Medulla oblongata (tissue), 1 donor: ENCODE data around the gene FER.
"Not testable (repeated sequence)": the region's sequence is repeated elsewhere in the genome, so short reads cannot be mapped to it uniquely, and the experiment has no call there.

Experiments
- DNase-seq: peaks from one replicate; pipeline ENCODE4 v3.0.0-alpha.2; 2015; ENCODE audit errors: extremely low spot score

FER gene

GRCh38 chr5:108957333-108957732 is 209.6 kb downstream of the FER start:
- DNase-seq, result no peak

DNA sequence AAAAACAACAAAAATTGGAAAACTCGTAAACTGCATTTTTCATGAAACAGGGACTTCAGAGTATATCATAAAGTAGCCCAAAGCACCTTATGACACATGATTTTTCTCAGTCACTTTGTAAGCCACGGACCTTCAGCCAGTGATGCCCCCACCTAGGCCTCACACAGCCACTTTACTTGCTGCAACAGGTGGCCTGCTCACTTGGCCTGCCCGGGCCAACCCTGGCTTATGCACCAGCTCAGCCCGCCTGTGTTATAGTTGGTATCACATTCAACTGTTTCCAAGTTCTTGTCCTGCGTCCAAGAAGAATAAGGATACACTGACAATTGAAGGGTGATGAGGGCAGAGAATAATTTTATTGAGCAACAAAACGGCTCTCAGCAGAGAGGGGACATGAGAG is 219.2 kb downstream of the FER start:
- DNase-seq, result no peak

GRCh38 chr5:108974594-108974993 is 226.9 kb downstream of the FER start:
- no peak for DNase-seq

GRCh38 chr5:108975697-108976096 is 228.0 kb downstream of the FER start:
- no peak for DNase-seq

- no peak for DNase-seq
Measured at GRCh38 chr5:108983461-108984092, 235.9 kb downstream of the FER start.

DNA sequence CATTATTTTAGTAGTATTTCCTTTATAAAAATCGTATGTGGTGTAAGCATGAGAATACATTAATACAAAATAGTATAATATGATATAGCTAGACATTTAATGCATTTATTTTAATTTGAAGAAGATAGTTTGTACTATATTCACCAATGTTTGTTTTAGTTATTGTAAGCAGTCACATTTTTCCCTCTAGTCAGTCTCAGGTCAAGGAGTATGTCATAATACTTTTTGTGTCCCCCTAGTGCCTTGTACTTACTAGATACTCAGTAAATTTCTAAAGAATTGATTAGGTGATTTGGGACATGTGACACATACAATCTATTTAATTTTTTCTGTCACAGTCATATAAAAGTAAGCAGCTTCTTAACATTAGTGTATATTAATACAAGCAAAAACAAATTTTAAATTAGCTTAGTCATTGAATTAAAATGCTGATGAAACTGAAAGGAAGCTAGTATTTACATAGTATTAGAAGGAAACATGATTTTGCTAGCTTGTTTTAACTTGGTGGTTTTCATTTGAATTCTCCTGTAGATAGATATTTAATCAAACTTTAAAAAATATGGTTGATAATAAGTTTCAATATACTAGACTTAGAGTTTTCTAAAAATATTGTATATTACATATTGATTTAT is 242.2 kb downstream of the FER start:
- DNase-seq, result no peak

DNA sequence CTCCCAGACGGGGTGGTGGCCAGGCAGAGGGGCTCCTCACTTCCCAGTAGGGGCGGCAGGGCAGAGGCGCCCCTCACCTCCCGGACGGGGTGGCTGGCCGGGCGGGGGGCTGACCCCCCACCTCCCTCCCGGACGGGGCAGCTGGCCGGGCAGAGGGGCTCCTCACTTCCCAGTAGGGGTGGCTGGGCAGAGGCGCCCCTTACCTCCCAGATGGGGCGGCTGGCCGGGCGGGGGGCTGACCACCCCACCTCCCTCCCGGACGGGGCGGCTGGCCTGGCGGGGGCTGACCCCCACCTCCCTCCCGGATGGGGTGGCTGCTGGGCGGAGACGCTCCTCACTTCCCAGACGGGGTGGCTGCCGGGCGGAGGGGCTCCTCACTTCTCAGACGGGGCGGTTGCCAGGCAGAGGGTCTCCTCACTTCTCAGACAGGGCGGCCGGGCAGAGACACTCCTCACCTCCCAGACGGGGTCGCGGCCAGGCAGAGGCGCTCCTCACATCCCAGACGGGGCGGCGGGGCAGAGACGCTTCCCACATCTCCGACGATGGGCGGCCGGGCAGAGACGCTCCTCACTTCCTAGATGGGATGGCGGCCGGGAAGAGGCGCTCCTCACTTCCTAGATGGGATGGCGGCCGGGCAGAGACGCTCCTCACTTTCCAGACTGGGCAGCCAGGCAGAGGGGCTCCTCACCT is 244.8 kb downstream of the FER start:
- not testable (repeated sequence) for DNase-seq

- DNase-seq, result not testable (repeated sequence)
Measured at GRCh38 chr5:108993440-108993839, 245.7 kb downstream of the FER start.

- DNase-seq, result no peak
Measured at GRCh38 chr5:108997720-108998119, 250.0 kb downstream of the FER start.

DNA sequence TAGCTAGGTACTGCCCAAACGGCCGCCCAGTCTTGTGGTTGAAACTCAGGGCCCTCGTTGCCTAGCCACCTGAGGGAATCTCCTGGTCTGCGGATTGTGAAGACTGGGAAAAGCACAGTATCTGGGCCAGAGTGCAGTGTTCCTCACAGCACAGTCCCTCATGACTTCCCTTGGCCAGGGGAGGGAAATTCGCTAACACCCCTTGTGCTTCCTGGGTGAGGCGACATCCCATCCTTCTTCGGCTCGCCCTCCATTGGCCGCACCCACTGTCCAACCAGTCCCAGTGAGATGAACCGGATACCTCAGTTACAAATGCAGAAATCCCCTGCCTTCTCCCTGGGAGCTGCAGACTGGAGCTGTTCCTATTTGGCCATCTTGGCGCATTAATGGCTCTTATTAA is 250.5 kb downstream of the FER start:
- no peak for DNase-seq

- no peak for DNase-seq
Measured at GRCh38 chr5:109003928-109004327, 256.2 kb downstream of the FER start.

DNA sequence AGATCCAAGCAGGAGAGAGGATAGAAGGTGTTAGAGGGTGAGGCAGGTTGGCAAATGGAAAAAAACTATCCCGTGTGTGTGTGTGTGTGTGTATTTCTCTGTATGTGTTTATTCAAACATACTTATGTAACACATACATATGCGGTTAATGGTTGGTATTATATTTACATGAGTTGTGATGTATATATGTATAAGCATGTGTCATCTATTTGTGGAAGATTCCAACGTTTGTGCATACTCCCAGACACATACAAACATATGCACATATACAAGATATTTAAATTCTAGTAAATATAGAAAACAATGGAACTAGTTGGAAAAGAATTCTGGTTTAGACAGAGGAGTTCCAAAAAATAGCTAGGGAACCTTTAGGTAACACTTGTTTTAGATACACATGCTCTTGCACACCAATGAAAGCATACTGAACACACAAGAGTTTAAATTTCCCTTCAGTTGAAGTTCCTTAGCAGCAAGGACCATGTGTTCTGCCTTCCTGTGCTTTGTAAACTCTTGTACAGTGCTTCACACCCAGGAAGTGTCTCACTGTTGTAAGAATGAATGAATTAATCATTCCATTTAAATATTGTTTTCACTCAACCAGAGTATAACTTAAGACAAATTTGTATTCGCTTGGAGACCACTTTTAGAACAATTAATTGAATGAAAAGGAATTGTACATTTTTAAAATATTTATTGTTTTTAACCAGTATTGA is 257.8 kb downstream of the FER start:
- no peak for DNase-seq

DNA sequence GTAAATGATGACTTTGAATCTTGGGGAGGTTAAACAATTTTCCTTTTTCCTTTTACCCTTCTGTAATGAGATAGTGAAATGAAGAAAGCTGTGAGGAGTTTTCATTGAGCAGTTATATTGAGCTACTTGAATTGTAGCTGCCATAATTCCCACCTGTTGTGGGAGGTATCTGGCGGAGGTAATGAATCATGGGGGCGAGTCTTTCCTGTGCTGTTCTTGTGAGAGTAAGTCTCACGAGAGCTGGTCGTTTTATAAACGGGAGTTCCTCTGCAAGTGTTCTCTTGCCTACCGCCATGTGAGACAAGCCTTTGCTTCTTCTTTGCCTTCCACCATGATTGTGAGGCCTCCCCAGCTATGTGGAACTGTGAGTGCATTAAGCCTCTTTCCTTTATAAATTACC is 258.4 kb downstream of the FER start:
- no peak for DNase-seq

DNA sequence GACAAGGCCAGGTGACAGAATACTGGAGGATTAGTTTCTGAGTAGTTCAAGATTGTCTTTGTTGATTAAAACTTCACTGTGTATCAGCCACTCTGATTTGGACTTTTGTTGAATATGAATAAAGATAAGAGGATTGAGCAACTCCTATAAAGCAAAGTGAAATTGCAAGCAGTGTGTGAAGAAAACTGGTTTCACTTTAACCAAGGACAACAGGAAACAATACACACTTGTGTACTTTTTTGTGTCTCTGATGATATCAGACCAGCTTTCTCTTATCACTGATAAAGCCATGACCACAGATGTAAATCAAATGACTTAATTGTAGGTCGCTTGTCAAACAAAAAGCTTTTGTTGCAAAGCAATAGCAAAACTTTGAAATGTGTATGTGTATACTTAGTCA is 268.6 kb downstream of the FER start:
- DNase-seq, result no peak

DNA sequence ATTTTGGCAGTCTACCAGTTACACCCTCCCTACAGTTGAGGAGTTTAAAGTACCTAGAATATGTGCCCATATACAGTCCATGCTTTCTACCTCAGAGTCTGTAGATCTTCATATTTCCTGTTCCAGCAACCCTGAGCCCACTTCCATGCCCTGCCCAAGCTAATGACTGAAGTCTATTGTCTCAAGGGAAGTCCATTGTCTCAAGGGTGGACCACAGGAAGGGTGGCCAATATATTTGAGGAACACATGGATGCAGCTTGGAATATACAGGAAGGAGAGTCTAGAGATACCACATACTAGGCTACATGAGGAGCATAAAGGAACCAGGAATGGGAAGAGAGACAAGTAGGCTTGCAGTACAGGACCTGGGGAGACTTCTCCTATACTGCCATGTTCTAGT is 274.4 kb downstream of the FER start:
- DNase-seq, result no peak

DNA sequence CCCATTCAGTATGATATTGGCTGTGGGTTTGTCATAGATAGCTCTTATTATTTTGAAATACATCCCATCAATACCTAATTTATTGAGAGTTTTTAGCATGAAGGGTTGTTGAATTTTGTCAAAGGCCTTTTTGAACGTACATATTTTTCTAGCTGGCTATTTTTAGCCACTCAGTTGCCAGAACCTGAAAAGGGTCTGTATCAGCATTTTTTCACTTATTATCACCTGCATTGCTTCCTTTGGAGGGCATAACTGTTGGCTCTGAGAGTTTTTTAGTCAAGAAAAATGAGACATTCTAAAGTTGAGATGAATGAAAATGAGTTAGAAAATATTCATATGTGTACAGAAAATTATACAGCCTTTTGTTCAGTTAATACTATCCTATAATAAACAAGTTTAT is 278.0 kb downstream of the FER start:
- DNase-seq, result not testable (repeated sequence)

- no peak for DNase-seq
Measured at GRCh38 chr5:109027983-109028607, 280.4 kb downstream of the FER start.

DNA sequence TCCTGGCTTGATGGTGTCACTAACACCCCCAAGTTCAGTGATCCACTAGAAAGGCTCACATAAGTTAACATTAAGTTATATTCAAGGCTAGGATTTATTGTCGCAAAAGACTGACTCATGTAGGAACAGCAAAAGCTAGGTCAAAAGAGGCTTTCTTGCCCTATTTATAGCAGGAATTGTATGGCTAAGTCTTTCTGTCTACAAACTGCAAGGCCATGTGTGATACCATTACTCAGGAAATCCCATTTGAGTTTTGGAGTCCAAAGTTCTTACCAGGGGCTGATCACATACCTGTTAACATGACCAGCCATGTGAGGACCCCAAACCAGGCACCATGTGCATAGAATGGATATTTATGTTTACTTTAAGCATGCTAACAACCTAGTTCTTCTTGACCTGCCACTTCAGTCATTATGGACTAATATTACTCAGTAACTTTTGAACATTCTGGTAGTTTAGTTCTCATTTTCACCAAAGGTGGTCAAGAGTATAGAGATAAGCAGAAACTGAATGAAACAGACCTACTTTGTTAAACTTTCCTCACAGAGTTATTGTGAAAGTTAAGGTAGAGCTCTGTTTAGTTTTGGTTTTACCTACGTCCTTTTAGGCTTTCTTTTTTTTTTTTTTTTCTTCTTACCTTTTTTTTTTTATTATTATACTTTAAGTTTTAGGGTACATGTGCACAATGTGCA is 281.1 kb downstream of the FER start:
- no peak for DNase-seq

DNA sequence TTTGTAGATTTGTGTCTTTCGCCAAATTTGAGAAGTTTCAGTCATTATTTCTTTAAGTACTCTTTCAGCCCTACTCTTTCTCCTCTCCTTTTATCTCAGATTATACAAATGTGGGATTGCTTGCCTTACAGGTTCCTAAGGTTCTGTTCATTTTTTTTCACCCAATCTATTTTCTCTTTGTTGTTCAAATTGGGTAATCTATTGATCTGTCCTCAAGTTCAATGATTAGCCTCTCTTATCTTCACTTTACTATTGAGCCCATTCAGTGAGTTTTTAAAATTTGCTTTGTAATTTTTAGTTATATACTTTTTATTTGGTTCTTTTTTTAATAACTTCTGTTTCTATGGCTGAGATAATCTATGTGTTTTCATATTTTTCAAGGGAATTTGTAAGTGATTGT is 282.1 kb downstream of the FER start:
- no peak for DNase-seq

DNA sequence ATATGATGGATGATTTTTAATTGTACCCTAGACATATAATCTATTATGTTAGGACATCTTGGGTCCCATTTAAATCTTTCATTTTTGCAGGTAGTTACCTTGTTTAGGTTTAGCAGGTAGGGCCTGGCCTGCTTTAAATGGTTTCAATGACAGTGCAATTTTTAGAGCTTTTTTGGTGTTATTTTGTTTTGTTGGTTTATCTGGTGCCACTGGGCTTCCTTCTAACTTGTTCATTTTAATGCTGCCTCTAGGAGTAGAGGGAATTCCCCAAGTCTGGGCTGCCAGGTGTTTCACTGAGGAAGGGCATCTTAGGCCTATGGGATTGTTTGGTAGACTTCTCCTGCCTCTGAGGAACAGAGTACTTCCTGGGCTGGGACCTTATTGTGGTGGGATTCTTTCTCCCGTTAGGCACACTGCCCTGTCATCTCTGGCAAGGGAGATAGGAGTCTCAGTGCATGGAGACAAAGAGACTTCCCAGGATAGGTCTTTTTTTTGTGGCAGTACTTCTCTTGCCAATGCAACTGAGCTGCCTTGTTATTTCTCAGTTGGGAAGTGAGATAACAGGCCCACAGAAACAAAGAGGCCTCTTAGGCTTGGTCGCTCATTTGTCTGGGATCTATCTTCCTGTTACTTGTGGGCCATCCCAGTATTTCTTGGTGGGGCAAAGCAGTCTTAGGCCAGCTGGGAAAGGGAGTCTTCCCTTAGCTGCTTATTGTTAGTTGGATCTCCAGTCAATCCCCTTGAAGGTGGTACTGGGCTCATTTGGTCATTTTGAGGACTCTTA is 282.9 kb downstream of the FER start:
- no peak for DNase-seq

- DNase-seq, result no peak
Measured at GRCh38 chr5:109034306-109034705, 286.6 kb downstream of the FER start.
